Measurements from ENCODE around the gene ARHGEF37. TPM values are rescaled to one million over a fixed set of nuclear protein-coding genes. Genes with fewer than 3 reads are reported as not detected.

The ARHGEF37 gene
- total RNA-seq, 1 experiment from 2014 or later, result 0.70 TPM

GRCh38 chr5:149537374-149537975 is 43.8 kb upstream of the ARHGEF37 start:
- no peaks in the 10 kb centered on the region for H3K9me3 ChIP-seq
- no peak for TF ChIP-seq CTCF (IDR thresholded peaks at IDR 0.05; ENCODE audit: insufficient read depth in 1 of 2, low read depth in 1 of 2, low read length in 1 of 2, severe bottlenecking in 1 of 2, unreplicated experiment in 1 of 2)
- no peak overlapping the region for H3K4me3 ChIP-seq (ENCODE audit: low read depth, low read length)
- intact Hi-C loops (cut with micrococcal nuclease; ENCODE audit: unreplicated experiment), result no loop called here
- no TSS peak for BruUV-seq (replicated peaks)
- H3K36me3 Mint-ChIP-seq (ENCODE audit: insufficient read depth, unreplicated experiment), result peaks cover 74% of the 10 kb centered on the region
- peaks cover 2% of the 10 kb centered on the region for H3K36me3 ChIP-seq (ENCODE audit: control insufficient read depth, insufficient read depth, low read length)
- H3K27me3 ChIP-seq (replicated peaks; ENCODE audit: control insufficient read depth, insufficient read depth, low read length), result no peaks in the 10 kb centered on the region
- CTCF ChIA-PET, result no interaction called here
- peaks cover 4% of the 10 kb centered on the region; the same call in 1 of the 2 replicates for H3K4me1 ChIP-seq
- peaks cover 27% of the 10 kb centered on the region for H3K4me1 Mint-ChIP-seq (ENCODE audit: low read depth, unreplicated experiment)
- H3K4me3 Mint-ChIP-seq (ENCODE audit: unreplicated experiment), result no peak overlapping the region
- POLR2A ChIA-PET, result no interaction called here
- H3K27ac Mint-ChIP-seq (ENCODE audit: unreplicated experiment), result no peak overlapping the region
- DNase-seq, result no peak
- H3K27me3 Mint-ChIP-seq (ENCODE audit: insufficient read depth, unreplicated experiment), result no peaks in the 10 kb centered on the region
- H3K9me3 Mint-ChIP-seq (ENCODE audit: unreplicated experiment), result no peaks in the 10 kb centered on the region

- peaks cover 20% of the 10 kb centered on the region for H3K4me1 Mint-ChIP-seq (ENCODE audit: low read depth, unreplicated experiment)
- ChIA-PET POLR2A (no interaction called here), CTCF (no interaction called here)
- H3K4me3 ChIP-seq (ENCODE audit: low read depth, low read length), result no peak overlapping the region
- no peak overlapping the region for H3K4me3 Mint-ChIP-seq (ENCODE audit: unreplicated experiment)
- intact Hi-C loops (cut with micrococcal nuclease; ENCODE audit: unreplicated experiment), result no loop called here
- no peaks in the 10 kb centered on the region for H3K9me3 Mint-ChIP-seq (ENCODE audit: unreplicated experiment)
- peaks cover 11% of the 10 kb centered on the region for H3K4me1 ChIP-seq
- no peak for TF ChIP-seq CTCF (IDR thresholded peaks at IDR 0.05; ENCODE audit: insufficient read depth in 1 of 2, low read depth in 1 of 2, low read length in 1 of 2, severe bottlenecking in 1 of 2, unreplicated experiment in 1 of 2)
- TSS peak; percentile 2 for BruUV-seq (replicated peaks)
- H3K9me3 ChIP-seq, result no peaks in the 10 kb centered on the region
- H3K27ac Mint-ChIP-seq (ENCODE audit: unreplicated experiment), result no peak overlapping the region
- no peaks in the 10 kb centered on the region for H3K27me3 ChIP-seq (replicated peaks; ENCODE audit: control insufficient read depth, insufficient read depth, low read length)
- H3K36me3 Mint-ChIP-seq (ENCODE audit: insufficient read depth, unreplicated experiment), result peaks cover 78% of the 10 kb centered on the region
- peaks cover 2% of the 10 kb centered on the region for H3K36me3 ChIP-seq (ENCODE audit: control insufficient read depth, insufficient read depth, low read length)
- H3K27me3 Mint-ChIP-seq (ENCODE audit: insufficient read depth, unreplicated experiment), result no peaks in the 10 kb centered on the region
- DNase-seq, result no peak
Measured at GRCh38 chr5:149540089-149540488, 41.2 kb upstream of the ARHGEF37 start.

- Mint-ChIP-seq H3K27me3 (ENCODE audit: insufficient read depth, unreplicated experiment) (no peaks in the 10 kb centered on the region), H3K36me3 (ENCODE audit: insufficient read depth, unreplicated experiment) (peaks cover 84% of the 10 kb centered on the region), H3K4me1 (ENCODE audit: low read depth, unreplicated experiment) (peaks cover 16% of the 10 kb centered on the region), H3K27ac (ENCODE audit: unreplicated experiment) (no peak overlapping the region), H3K4me3 (ENCODE audit: unreplicated experiment) (no peak overlapping the region), H3K9me3 (ENCODE audit: unreplicated experiment) (no peaks in the 10 kb centered on the region)
- ChIA-PET CTCF (interaction anchor here (0.5 to 0.7 kb wide), 3 partner anchors 44 to 1776 kb away, joined by 3 to 4 read pairs (median 3); no protein-coding TSS in a partner anchor), POLR2A (no interaction called here)
- Histone ChIP-seq H3K36me3 (ENCODE audit: control insufficient read depth, insufficient read depth, low read length) (peaks cover 4% of the 10 kb centered on the region), H3K4me1 (peaks cover 16% of the 10 kb centered on the region), H3K9me3 (no peaks in the 10 kb centered on the region), H3K4me3 (ENCODE audit: low read depth, low read length) (no peak overlapping the region), H3K27me3 (replicated peaks; ENCODE audit: control insufficient read depth, insufficient read depth, low read length) (no peaks in the 10 kb centered on the region)
- no peak for TF ChIP-seq CTCF (IDR thresholded peaks at IDR 0.05; ENCODE audit: insufficient read depth in 1 of 2, low read depth in 1 of 2, low read length in 1 of 2, severe bottlenecking in 1 of 2, unreplicated experiment in 1 of 2)
- intact Hi-C loops (cut with micrococcal nuclease; ENCODE audit: unreplicated experiment), result no loop called here
- no TSS peak for BruUV-seq (replicated peaks)
- DNase-seq, result no peak
Measured at GRCh38 chr5:149541893-149542292, 39.4 kb upstream of the ARHGEF37 start.

Data from Caco-2 (cell line).